ENCODE measurements around the gene ENPP1.

DNA sequence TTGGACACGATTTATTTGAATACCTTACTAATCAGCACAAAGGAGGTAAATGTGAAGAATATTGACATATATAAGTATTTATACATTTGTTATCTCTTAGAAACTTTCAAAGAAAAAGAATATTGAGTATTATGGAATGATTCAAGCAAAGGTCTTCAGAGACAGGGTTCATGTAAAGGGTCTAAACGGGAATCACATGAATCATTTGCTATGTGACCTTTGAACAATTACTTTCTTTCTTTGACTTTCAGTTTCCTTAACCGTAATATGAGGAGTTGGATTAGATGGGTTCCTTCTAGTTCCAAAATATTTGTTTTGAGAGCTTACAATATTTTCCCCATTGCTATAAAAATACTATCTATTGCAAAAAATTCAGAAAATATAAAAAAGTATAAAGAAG, 14.3 kb downstream of the ENPP1 start:
- TF ChIP-seq POLR2AphosphoS5 (IDR thresholded peaks at IDR 0.05; ENCODE audit: low read depth, low read length): no peak
- TF ChIP-seq POLR2A (IDR thresholded peaks at IDR 0.05; ENCODE audit: low read depth, low read length): no peak

Data from GM12892 (cell line).